ENCODE data around the gene CFB. TPM values are rescaled to one million over a fixed set of nuclear protein-coding genes. Genes with fewer than 3 reads are reported as not detected.

The CFB gene
- polyA plus RNA-seq, 1 donor (not counting 4 experiments of a cell fraction or from before 2014, with no cell fraction given) = 2.5 TPM

DNA sequence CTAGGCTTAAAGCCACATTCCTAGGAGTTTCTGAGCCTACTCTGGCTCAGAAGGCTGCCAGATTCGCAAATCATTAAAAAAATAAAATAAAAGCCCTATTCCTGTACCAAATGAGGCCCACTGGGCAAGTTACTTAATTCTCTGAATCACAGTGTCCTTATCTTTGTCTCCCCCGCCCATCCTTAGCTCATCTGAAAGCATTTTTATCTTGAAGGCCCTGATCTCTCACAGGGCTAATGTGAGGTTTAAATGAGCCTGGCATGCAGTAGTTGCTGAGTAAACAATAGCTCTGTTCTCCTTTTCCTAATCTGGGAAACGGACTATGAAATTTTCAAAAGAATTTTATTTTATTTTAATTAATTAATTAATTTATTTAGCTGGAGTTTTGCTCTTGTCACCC is 41.9 kb upstream of the CFB start:
- FAIRE-seq = no peak
- no peaks in the 10 kb centered on the region for H3K27me3 ChIP-seq (ENCODE audit: control insufficient read depth, extremely low read depth, insufficient read depth, low read length)
- peaks cover 0 to 1% of the 10 kb centered on the region in 2 experiments for H3K36me3 ChIP-seq (ENCODE audit: control insufficient read depth in 2 of 2, extremely low read depth in 1 of 2, insufficient read depth in 2 of 2, low read length in 2 of 2)
- dilution Hi-C loops (cut with MboI; ENCODE audit: extremely low pct_ligation_motif_present, low sequenced_read_pairs) = no loop called here
- no peaks in the 10 kb centered on the region for H3K9me3 ChIP-seq (ENCODE audit: control insufficient read depth, low read depth, low read length)
- TF ChIP-seq EZH2 (IDR thresholded peaks at IDR 0.05; ENCODE audit: low read length) = no peak
- TF ChIP-seq, protein P1, sequence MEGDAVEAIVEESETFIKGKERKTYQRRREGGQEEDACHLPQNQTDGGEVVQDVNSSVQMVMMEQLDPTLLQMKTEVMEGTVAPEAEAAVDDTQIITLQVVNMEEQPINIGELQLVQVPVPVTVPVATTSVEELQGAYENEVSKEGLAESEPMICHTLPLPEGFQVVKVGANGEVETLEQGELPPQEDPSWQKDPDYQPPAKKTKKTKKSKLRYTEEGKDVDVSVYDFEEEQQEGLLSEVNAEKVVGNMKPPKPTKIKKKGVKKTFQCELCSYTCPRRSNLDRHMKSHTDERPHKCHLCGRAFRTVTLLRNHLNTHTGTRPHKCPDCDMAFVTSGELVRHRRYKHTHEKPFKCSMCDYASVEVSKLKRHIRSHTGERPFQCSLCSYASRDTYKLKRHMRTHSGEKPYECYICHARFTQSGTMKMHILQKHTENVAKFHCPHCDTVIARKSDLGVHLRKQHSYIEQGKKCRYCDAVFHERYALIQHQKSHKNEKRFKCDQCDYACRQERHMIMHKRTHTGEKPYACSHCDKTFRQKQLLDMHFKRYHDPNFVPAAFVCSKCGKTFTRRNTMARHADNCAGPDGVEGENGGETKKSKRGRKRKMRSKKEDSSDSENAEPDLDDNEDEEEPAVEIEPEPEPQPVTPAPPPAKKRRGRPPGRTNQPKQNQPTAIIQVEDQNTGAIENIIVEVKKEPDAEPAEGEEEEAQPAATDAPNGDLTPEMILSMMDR (optimal IDR thresholded peaks at IDR 0.05 in 1 of 3, IDR thresholded peaks at IDR 0.05 in 1 of 3, conservative IDR thresholded peaks at IDR 0.05 in 1 of 3; ENCODE audit: extremely low read depth in 1 of 3, insufficient read depth in 2 of 3, low read length in 3 of 3) = no peak
- no peak overlapping the region for H2AFZ ChIP-seq (ENCODE audit: control insufficient read depth, low read length)
- no peak overlapping the region for H3K9ac ChIP-seq (ENCODE audit: control insufficient read depth, extremely low read depth, insufficient read depth, low read length)
- no peak overlapping the region for H3K27ac ChIP-seq (ENCODE audit: control insufficient read depth, insufficient read depth, low read length)
- H3K4me1 ChIP-seq (ENCODE audit: control insufficient read depth, extremely low read depth, insufficient read depth, low read length) = peaks cover 6% of the 10 kb centered on the region
- no peaks in the 10 kb centered on the region for H3K79me2 ChIP-seq (ENCODE audit: control insufficient read depth, insufficient read depth, low read length)
- DNase-seq (ENCODE audit: low read depth, low spot score) = no peak
- H3K4me3 ChIP-seq (ENCODE audit: control insufficient read depth in 2 of 3, extremely low read depth in 1 of 3, insufficient read depth in 2 of 3, low read depth in 1 of 3, low read length in 3 of 3) = no peak overlapping the region
- no peaks in the 10 kb centered on the region for H3K9me1 ChIP-seq (ENCODE audit: control insufficient read depth, extremely low read depth, insufficient read depth, low read length)
- H3K4me2 ChIP-seq (ENCODE audit: control insufficient read depth, extremely low read depth, insufficient read depth, low read depth, low read length) = no peak overlapping the region
- no peaks in the 10 kb centered on the region for H4K20me1 ChIP-seq (ENCODE audit: control insufficient read depth, extremely low read depth, insufficient read depth, low read length)

DNA sequence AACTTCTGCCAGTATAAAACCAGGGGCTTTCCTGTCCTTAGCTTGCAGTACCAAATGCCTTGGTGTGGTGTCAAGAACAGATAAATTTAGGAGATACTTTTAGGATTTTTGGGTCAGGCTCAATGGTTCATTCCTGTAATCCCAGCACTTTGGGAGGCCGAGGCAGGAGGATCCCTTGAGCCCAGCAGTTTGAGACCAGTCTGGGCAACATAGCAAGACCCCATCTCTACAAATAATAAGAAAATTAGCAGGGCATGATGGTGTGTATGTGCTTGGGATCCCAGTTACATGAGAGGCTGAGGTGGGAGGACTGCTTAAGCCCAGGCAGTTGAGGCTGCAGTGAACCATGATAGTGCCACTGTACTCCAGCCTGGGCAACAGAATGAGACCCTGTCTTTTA is 40.9 kb upstream of the CFB start:
- H3K9me3 ChIP-seq (ENCODE audit: control insufficient read depth, low read depth, low read length) = no peaks in the 10 kb centered on the region
- H3K4me1 ChIP-seq (ENCODE audit: control insufficient read depth, extremely low read depth, insufficient read depth, low read length) = peaks cover 6% of the 10 kb centered on the region
- H2AFZ ChIP-seq (ENCODE audit: control insufficient read depth, low read length) = no peak overlapping the region
- FAIRE-seq (no peak), DNase-seq (ENCODE audit: low read depth, low spot score) (no peak)
- peaks cover 0 to 1% of the 10 kb centered on the region in 2 experiments for H3K36me3 ChIP-seq (ENCODE audit: control insufficient read depth in 2 of 2, extremely low read depth in 1 of 2, insufficient read depth in 2 of 2, low read length in 2 of 2)
- no peaks in the 10 kb centered on the region for H3K9me1 ChIP-seq (ENCODE audit: control insufficient read depth, extremely low read depth, insufficient read depth, low read length)
- no peaks in the 10 kb centered on the region for H4K20me1 ChIP-seq (ENCODE audit: control insufficient read depth, extremely low read depth, insufficient read depth, low read length)
- no peak overlapping the region for H3K27ac ChIP-seq (ENCODE audit: control insufficient read depth, insufficient read depth, low read length)
- no peak overlapping the region for H3K4me2 ChIP-seq (ENCODE audit: control insufficient read depth, extremely low read depth, insufficient read depth, low read depth, low read length)
- H3K27me3 ChIP-seq (ENCODE audit: control insufficient read depth, extremely low read depth, insufficient read depth, low read length) = no peaks in the 10 kb centered on the region
- no peaks in the 10 kb centered on the region for H3K79me2 ChIP-seq (ENCODE audit: control insufficient read depth, insufficient read depth, low read length)
- dilution Hi-C loops (cut with MboI; ENCODE audit: extremely low pct_ligation_motif_present, low sequenced_read_pairs) = no loop called here
- no peak overlapping the region for H3K9ac ChIP-seq (ENCODE audit: control insufficient read depth, extremely low read depth, insufficient read depth, low read length)
- H3K4me3 ChIP-seq (ENCODE audit: control insufficient read depth in 2 of 3, extremely low read depth in 1 of 3, insufficient read depth in 2 of 3, low read depth in 1 of 3, low read length in 3 of 3) = no peak overlapping the region
- TF ChIP-seq, protein P1 (optimal IDR thresholded peaks at IDR 0.05 in 1 of 3, IDR thresholded peaks at IDR 0.05 in 1 of 3, conservative IDR thresholded peaks at IDR 0.05 in 1 of 3; ENCODE audit: extremely low read depth in 1 of 3, insufficient read depth in 2 of 3, low read length in 3 of 3) = no peak
- TF ChIP-seq EZH2 (IDR thresholded peaks at IDR 0.05; ENCODE audit: low read length) = no peak
